LoVo (cell line): Measurements from ENCODE around the gene FAM9C.
"Not testable (repeated sequence)": the region's sequence is repeated elsewhere in the genome, so short reads cannot be mapped to it uniquely, and the experiment has no call there.

Source experiments
- DNase-seq: peaks from one replicate; pipeline ENCODE4 v3.0.0-alpha.2; 2016; ENCODE audit warnings: low spot score

FAM9C gene

GRCh38 chrX:13076176-13076961 is 31.9 kb upstream of the FAM9C start:
- no peak for DNase-seq

GRCh38 chrX:13074297-13075262 is 30.2 kb upstream of the FAM9C start:
- DNase-seq: no peak

GRCh38 chrX:13069771-13070416 is 25.5 kb upstream of the FAM9C start:
- DNase-seq: no peak

GRCh38 chrX:13068651-13069050 is 24.2 kb upstream of the FAM9C start:
- DNase-seq: no peak

GRCh38 chrX:13067773-13068172 is 23.4 kb upstream of the FAM9C start:
- no peak for DNase-seq

GRCh38 chrX:13066391-13066790 is 22.0 kb upstream of the FAM9C start:
- no peak for DNase-seq

- DNase-seq: no peak
These were observed 20.3 kb upstream of the FAM9C start for GRCh38 chrX:13064599-13065143.

- not testable (repeated sequence) for DNase-seq
These were observed 18.7 kb upstream of the FAM9C start for GRCh38 chrX:13063124-13063523.

GRCh38 chrX:13062331-13062730 is 17.9 kb upstream of the FAM9C start:
- DNase-seq: not testable (repeated sequence)

- DNase-seq: not testable (repeated sequence)
These were observed 16.8 kb upstream of the FAM9C start for GRCh38 chrX:13061215-13061708.

GRCh38 chrX:13059637-13060499 is 15.4 kb upstream of the FAM9C start:
- peak; percentile 7 for DNase-seq

- DNase-seq: no peak
These were observed 11.1 kb upstream of the FAM9C start for GRCh38 chrX:13055486-13055885.

GRCh38 chrX:13053171-13053570 is 8.8 kb upstream of the FAM9C start:
- DNase-seq: no peak

GRCh38 chrX:13051529-13052172 is 7.2 kb upstream of the FAM9C start:
- no peak for DNase-seq

GRCh38 chrX:13051167-13051528 is 6.7 kb upstream of the FAM9C start:
- DNase-seq: no peak

GRCh38 chrX:13050151-13050550 is 5.7 kb upstream of the FAM9C start:
- DNase-seq: no peak

- DNase-seq: no peak
These were observed 3.9 kb upstream of the FAM9C start for GRCh38 chrX:13048280-13048679.

- DNase-seq: no peak
These were observed 3.3 kb upstream of the FAM9C start for GRCh38 chrX:13047759-13048158.

GRCh38 chrX:13046141-13046855 is 1.9 kb upstream of the FAM9C start:
- DNase-seq: no peak

GRCh38 chrX:13043938-13044337 is 482 bp downstream of the FAM9C start:
- no peak for DNase-seq
